B cell (primary cell): Measurements from ENCODE around the gene PSMB5. TPM values are rescaled to one million over a fixed set of nuclear protein-coding genes. Genes with fewer than 3 reads are reported as not detected.

Experiments used
- ATAC-seq: fragments of 200-7000 bp; cut with Tn5 transposase; one replicate; pipeline ENCODE4 v1.10.0; 2021; ENCODE audit warnings: low read depth, mild to moderate bottlenecking, moderate number of reproducible peaks, moderate library complexity
- CTCF ChIA-PET: fragments of 350-600 bp; sonication (Branson Sonifier 250); formaldehyde crosslinking; loops from one replicate; lab custom pipeline; 2021; ENCODE audit warnings: antibody characterized with exemption, inconsistent platforms; lab: Charles Lee
- POLR2A ChIA-PET: fragments of 350-600 bp; sonication (Branson Sonifier 250); formaldehyde crosslinking; loops from one replicate; lab custom pipeline; 2021; ENCODE audit warnings: antibody characterized with exemption; lab: Charles Lee
- DNase-seq: peaks from one replicate; pipeline ENCODE4 v3.0.0; 2013
- H2AFZ ChIP-seq: 2 replicates; pipeline ENCODE4 v1.6.1; 2012; ENCODE audit warnings: mild to moderate bottlenecking, low read depth, low read length; ENCODE audit not compliant: insufficient read depth, poor library complexity, severe bottlenecking
- H3K27ac ChIP-seq, 2 donors: 1 replicate in 1 of 2; 2 replicates in 1 of 2; pipeline ENCODE4 v1.5.1; 2012 to 2013; ENCODE audit warnings: low read length in 2 of 2, mild to moderate bottlenecking in 2 of 2, moderate library complexity in 1 of 2
- H3K27me3 ChIP-seq, 4 experiments: fragments of 200-600 bp in 1 of 4; sonication (generic) in 1 of 4; replicated peaks in 1 of 4; 1 replicate in 2 of 4; 2 replicates in 2 of 4; pipeline versions ENCODE4 v1.6.1 to v1.7.0; 2013 to 2016; ENCODE audit warnings: low read length in 3 of 4, mild to moderate bottlenecking in 2 of 4, mixed read lengths in 1 of 4, moderate library complexity in 1 of 4; ENCODE audit not compliant: insufficient read depth in 4 of 4, control insufficient read depth in 3 of 4; ENCODE audit errors: control extremely low read depth in 1 of 4
- H3K36me3 ChIP-seq, 2 experiments: replicated peaks in 1 of 2; 1 replicate in 1 of 2; 2 replicates in 1 of 2; pipeline versions ENCODE4 v1.6.1 to v1.7.1; 2013; ENCODE audit warnings: low read length in 1 of 2; ENCODE audit not compliant: insufficient read depth in 2 of 2, control insufficient read depth in 1 of 2; ENCODE audit errors: control extremely low read depth in 1 of 2, extremely low read depth in 1 of 2
- H3K4me1 ChIP-seq, 2 donors: fragments of 200-600 bp in 1 of 2; sonication (generic) in 1 of 2; 1 replicate in 1 of 2; 2 replicates in 1 of 2; pipeline versions ENCODE4 v1.5.1 to v1.6.1; 2013 to 2017; ENCODE audit warnings: low read length in 2 of 2; ENCODE audit not compliant: control insufficient read depth in 2 of 2, insufficient read depth in 2 of 2
- H3K4me2 ChIP-seq: replicated peaks from 2 replicates; pipeline ENCODE3; 2012; ENCODE audit warnings: mild to moderate bottlenecking, low read depth, low read length; ENCODE audit not compliant: poor library complexity, severe bottlenecking
- H3K4me3 ChIP-seq, 5 experiments: fragments of 200-600 bp in 1 of 5; sonication (generic) in 1 of 5; 1 replicate in 3 of 5; 2 replicates in 2 of 5; pipeline versions ENCODE4 v1.5.1 to v1.7.0; 2011 to 2016; ENCODE audit warnings: low read length in 4 of 5, mild to moderate bottlenecking in 4 of 5, low read depth in 2 of 5, control low read depth in 1 of 5, moderate library complexity in 1 of 5; ENCODE audit not compliant: insufficient read depth in 1 of 5; ENCODE audit errors: control extremely low read depth in 1 of 5, extremely low read depth in 1 of 5
- H3K79me2 ChIP-seq: fragments of 200-600 bp; sonication (generic); one replicate; pipeline ENCODE4 v1.6.0; 2016; ENCODE audit warnings: low read length; ENCODE audit not compliant: control insufficient read depth, insufficient read depth
- H3K9ac ChIP-seq: fragments of 200-600 bp; sonication (generic); 2 replicates; pipeline ENCODE4 v1.6.1; 2017; ENCODE audit warnings: mild to moderate bottlenecking, low read length, moderate library complexity
- H3K9me3 ChIP-seq, 3 donors: one replicate each; pipeline versions ENCODE4 v1.6.1 to v1.7.1; 2013; ENCODE audit warnings: low read length in 2 of 3; ENCODE audit not compliant: control insufficient read depth in 2 of 3, insufficient read depth in 1 of 3; ENCODE audit errors: control extremely low read depth in 1 of 3
- H4K20me1 ChIP-seq: 2 replicates; pipeline ENCODE4 v1.6.0; 2012; ENCODE audit warnings: mild to moderate bottlenecking, low read length; ENCODE audit not compliant: insufficient read depth, control insufficient read depth, poor library complexity, severe bottlenecking
- H3K27ac Mint-ChIP-seq: one replicate; pipeline ENCODE4 v1.8.0; 2021; ENCODE audit warnings: mixed read lengths
- H3K27me3 Mint-ChIP-seq: one replicate; pipeline ENCODE4 v1.8.0; 2021; ENCODE audit warnings: mixed read lengths
- H3K4me1 Mint-ChIP-seq: one replicate; pipeline ENCODE4 v1.8.0; 2021; ENCODE audit warnings: mixed read lengths
- H3K4me3 Mint-ChIP-seq: one replicate; pipeline ENCODE4 v1.8.0; 2021; ENCODE audit warnings: mixed read lengths
- H3K9me3 Mint-ChIP-seq: one replicate; pipeline ENCODE4 v1.8.0; 2022; ENCODE audit warnings: mixed read lengths; ENCODE audit not compliant: insufficient read depth
- EZH2 ChIP-seq: IDR thresholded peaks from 2 replicates; pipeline ENCODE4 v1.6.1; 2012; ENCODE audit warnings: borderline replicate concordance, low read depth, mild to moderate bottlenecking, moderate library complexity, low read length; ENCODE audit not compliant: insufficient read depth, poor library complexity, severe bottlenecking
- WGBS: methylation state at CpG from one replicate; pipeline ENCODE4 v1.1.5; 2013; ENCODE audit warnings: missing lambda C conversion rate; ENCODE audit not compliant: insufficient coverage; 5-methylcytosine and 5-hydroxymethylcytosine counted together
- intact Hi-C: fragments of 100-400 bp; cut with micrococcal nuclease; formaldehyde crosslinking; loops from one replicate; pipeline ENCODE4 v1.10.0; 2022
- polyA plus RNA-seq: library from polyadenylated mRNA; depleted of rRNA; stranded (reverse); fragments of >200 nt; gene quantifications from 2 replicates; pipeline ENCODE4 v1.2.3, GENCODE V29; 2012
- total RNA-seq, 2 donors: library from RNA; stranded (reverse); fragments of 120-200 nt in 1 of 2; gene quantifications; 1 replicate in 1 of 2; 2 replicates in 1 of 2; pipeline versions ENCODE4 v1.2.3 to v1.2.4, GENCODE V29; 2013 to 2022
- TF ChIP-seq, protein P1 (sequence below): fragments of 200-600 bp; IDR thresholded peaks from one replicate; pipeline ENCODE4 v1.8.0; 2022; ENCODE audit warnings: antibody characterized with exemption, mild to moderate bottlenecking

PSMB5 gene
- total and polyA plus RNA-seq, 2 donors (not counting 1 experiment from before 2014, with no cell fraction given): 16.5 to 29.0 TPM

DNA sequence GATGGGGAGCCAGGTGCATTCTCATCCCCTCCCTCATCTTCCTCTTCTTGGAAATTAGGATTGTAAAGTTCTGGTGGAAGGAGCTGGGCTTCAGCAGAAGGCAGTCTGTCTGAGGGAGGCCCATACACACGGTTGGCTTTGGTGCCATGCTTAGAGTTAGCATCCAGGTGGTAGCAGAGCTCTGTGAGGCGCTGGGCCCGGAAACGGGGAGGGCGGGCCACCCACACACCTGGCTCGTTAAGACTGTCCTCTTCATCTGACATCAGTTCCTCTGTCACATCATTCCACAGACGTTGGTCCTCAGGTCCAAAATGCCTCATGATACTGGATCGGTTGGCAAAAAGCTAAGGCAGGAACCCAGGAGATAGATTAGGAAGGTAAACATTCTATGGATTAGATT, 47.4 kb downstream of the PSMB5 start:
- ChIA-PET POLR2A (interaction anchor here (1.3 kb wide), 1 partner anchor 69 kb away, joined by 11 read pairs; no protein-coding TSS in a partner anchor), CTCF (interaction anchor here (0.9 to 36.3 kb wide), 27 partner anchors 8 to 668 kb away, joined by 3 to 1134 read pairs (median 10); partner anchors contain the start of genes C14orf93, CDH24, HAUS4 and PRMT5)
- no peak overlapping the region for H2AFZ ChIP-seq
- no peak overlapping the region for H3K4me3 ChIP-seq
- H3K36me3 ChIP-seq: peaks cover 0 to 16% of the 10 kb centered on the region in 2 experiments
- no peak for TF ChIP-seq EZH2
- TF ChIP-seq, protein P1, sequence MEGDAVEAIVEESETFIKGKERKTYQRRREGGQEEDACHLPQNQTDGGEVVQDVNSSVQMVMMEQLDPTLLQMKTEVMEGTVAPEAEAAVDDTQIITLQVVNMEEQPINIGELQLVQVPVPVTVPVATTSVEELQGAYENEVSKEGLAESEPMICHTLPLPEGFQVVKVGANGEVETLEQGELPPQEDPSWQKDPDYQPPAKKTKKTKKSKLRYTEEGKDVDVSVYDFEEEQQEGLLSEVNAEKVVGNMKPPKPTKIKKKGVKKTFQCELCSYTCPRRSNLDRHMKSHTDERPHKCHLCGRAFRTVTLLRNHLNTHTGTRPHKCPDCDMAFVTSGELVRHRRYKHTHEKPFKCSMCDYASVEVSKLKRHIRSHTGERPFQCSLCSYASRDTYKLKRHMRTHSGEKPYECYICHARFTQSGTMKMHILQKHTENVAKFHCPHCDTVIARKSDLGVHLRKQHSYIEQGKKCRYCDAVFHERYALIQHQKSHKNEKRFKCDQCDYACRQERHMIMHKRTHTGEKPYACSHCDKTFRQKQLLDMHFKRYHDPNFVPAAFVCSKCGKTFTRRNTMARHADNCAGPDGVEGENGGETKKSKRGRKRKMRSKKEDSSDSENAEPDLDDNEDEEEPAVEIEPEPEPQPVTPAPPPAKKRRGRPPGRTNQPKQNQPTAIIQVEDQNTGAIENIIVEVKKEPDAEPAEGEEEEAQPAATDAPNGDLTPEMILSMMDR: no peak
- H3K4me1 ChIP-seq: peaks cover 6 to 11% of the 10 kb centered on the region in 2 donors
- H3K27me3 ChIP-seq: peaks cover 0 to 4% (median under 1%) of the 10 kb centered on the region in 4 experiments
- no peaks in the 10 kb centered on the region for H3K79me2 ChIP-seq
- no peak overlapping the region for H3K4me2 ChIP-seq
- DNase-seq: no peak
- Mint-ChIP-seq H3K27me3 (no peaks in the 10 kb centered on the region), H3K27ac (no peak overlapping the region), H3K9me3 (no peaks in the 10 kb centered on the region), H3K4me3 (no peak overlapping the region), H3K4me1 (no peaks in the 10 kb centered on the region)
- intact Hi-C loops: loop anchor here (2.0 to 10.0 kb wide), 2 partner anchors 20 to 672 kb away; no protein-coding TSS in a partner anchor
- H4K20me1 ChIP-seq: no peaks in the 10 kb centered on the region
- WGBS: 94% methylated on average over 6 of the region's 8 CpGs
- H3K9ac ChIP-seq: no peak overlapping the region
- H3K27ac ChIP-seq: no peak overlapping the region
- no peaks in the 10 kb centered on the region for H3K9me3 ChIP-seq
- ATAC-seq: no peak

DNA sequence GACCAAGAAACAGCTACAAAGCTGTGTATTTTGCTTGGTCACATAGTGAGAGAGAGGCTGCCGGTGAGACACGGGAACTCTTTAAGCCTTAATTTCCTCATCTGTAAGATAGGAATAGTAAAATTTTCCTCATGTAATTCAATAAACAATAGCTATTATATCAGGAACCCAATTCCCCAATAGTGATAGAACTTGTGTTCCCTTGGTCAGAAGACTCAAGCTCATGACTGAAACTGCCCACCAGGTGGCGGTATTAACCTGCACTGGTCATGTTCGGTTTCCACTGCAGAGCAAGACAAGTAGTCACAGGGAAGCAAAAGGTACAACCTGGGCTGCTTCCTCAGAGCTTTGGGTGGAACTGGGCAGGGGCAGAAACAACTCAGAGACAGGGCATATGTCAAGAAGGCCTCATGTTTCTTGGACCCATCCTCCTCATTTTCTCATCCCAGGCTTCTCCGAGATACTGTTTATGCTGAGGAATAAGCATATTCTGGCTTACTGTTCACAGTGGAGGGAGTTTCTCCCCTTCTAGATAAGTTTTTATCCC, 48.1 kb downstream of the PSMB5 start:
- Histone ChIP-seq H3K4me1 (peaks cover 13 to 18% of the 10 kb centered on the region in 2 donors), H4K20me1 (no peaks in the 10 kb centered on the region), H3K79me2 (no peaks in the 10 kb centered on the region), H3K9ac (no peak overlapping the region), H3K36me3 (peaks cover 0 to 16% of the 10 kb centered on the region in 2 experiments), H3K27ac (no peak overlapping the region), H3K27me3 (peaks cover 0 to 11% (median 4%) of the 10 kb centered on the region in 4 experiments), H3K9me3 (no peaks in the 10 kb centered on the region), H2AFZ (no peak overlapping the region), H3K4me3 (no peak overlapping the region), H3K4me2 (no peak overlapping the region)
- no peaks in the 10 kb centered on the region for H3K27me3 Mint-ChIP-seq
- DNase-seq: peak; percentile 88
- no peaks in the 10 kb centered on the region for H3K9me3 Mint-ChIP-seq
- intact Hi-C loops: loop anchor here (1.0 to 10.0 kb wide), 3 partner anchors 20 to 672 kb away; no protein-coding TSS in a partner anchor
- no peaks in the 10 kb centered on the region for H3K4me1 Mint-ChIP-seq
- no peak for TF ChIP-seq EZH2
- TF ChIP-seq, protein P1: peak; percentile 89
- no peak overlapping the region for H3K27ac Mint-ChIP-seq
- ChIA-PET CTCF (interaction anchor here (0.7 to 36.3 kb wide), 53 partner anchors 9 to 667 kb away, joined by 3 to 1134 read pairs (median 5); partner anchors contain the start of genes ACIN1, C14orf93, CDH24 and HAUS4), POLR2A (interaction anchor here (0.8 to 1.3 kb wide), 4 partner anchors 21 to 72 kb away, joined by 3 to 13 read pairs (median 7); no protein-coding TSS in a partner anchor)
- 0% methylated on average over 2 of the region's 5 CpGs for WGBS
- peak; percentile 63 for ATAC-seq
- H3K4me3 Mint-ChIP-seq: no peak overlapping the region
